HCT116 (cell line): ENCODE measurements around the gene CROCC. TPM values are rescaled to one million over a fixed set of nuclear protein-coding genes. Genes with fewer than 3 reads are reported as not detected.

Experiments
- ATAC-seq: fragments of 200-7000 bp; cut with Tn5 transposase; 2 replicates; pipeline ENCODE4 v1.9.1; 2020; ENCODE audit warnings: mild to moderate bottlenecking, moderate library complexity
- BruUV-seq: library from RNA; stranded (reverse); fragments of 400-500 nt; replicated peaks from 2 replicates; lab custom pipeline; 2021; lab: Mats Ljungman, UMichigan
- CTCF ChIA-PET: fragments of 300-600 bp; sonication (Branson Sonifier 250); formaldehyde crosslinking; loops from one replicate; lab custom pipeline; 2021; ENCODE audit warnings: antibody characterized with exemption; lab: Charles Lee
- POLR2A ChIA-PET: fragments of 300-600, 350-600 bp; sonication (Branson Sonifier 250); formaldehyde crosslinking; loops from one replicate; lab custom pipeline; 2021; ENCODE audit warnings: antibody characterized with exemption; lab: Charles Lee
- RAD21 ChIA-PET, 2 experiments: fragments of 300-600 bp; sonication (Branson Sonifier 250); formaldehyde crosslinking; loops; one replicate each; lab custom pipeline; 2023; ENCODE audit warnings: low total read pairs in 2 of 2; ENCODE audit not compliant: uncharacterized antibody in 2 of 2, unreplicated experiment in 2 of 2, low non-redundant PET in 1 of 2; lab: Charles Lee
- DNase-seq: peaks from one replicate; pipeline ENCODE4 v3.0.0-alpha.2; 2010; ENCODE audit warnings: low read depth, low spot score
- H2AFZ ChIP-seq: fragments of 200-600 bp; shearing (Covaris generic), sonication (generic); 2 replicates; pipeline ENCODE4 v1.6.1; 2017; ENCODE audit warnings: low read depth, mixed run types, mixed read lengths, antibody characterized with exemption, low read length; ENCODE audit not compliant: poor library complexity, severe bottlenecking
- H3K27ac ChIP-seq: 2 replicates; pipeline ENCODE4 v1.5.1; 2012; ENCODE audit warnings: low read depth, low read length
- H3K27me3 ChIP-seq: fragments of 200-600 bp; sonication (generic); 2 replicates; pipeline ENCODE4 v1.6.1; 2016; ENCODE audit warnings: mixed run types, low read length, mixed read lengths; ENCODE audit not compliant: insufficient read depth
- H3K36me3 ChIP-seq, 2 experiments: fragments of 200-500 bp in 1 of 2; fragments of 200-600 bp in 1 of 2; sonication (Bioruptor generic) in 1 of 2; sonication (generic) in 1 of 2; 2 replicates each; pipeline versions ENCODE4 v1.5.1 to v1.6.1; 2014 to 2016; ENCODE audit warnings: low read length in 2 of 2, inconsistent platforms in 1 of 2, mixed read lengths in 1 of 2, mixed run types in 1 of 2; ENCODE audit not compliant: insufficient read depth in 2 of 2, control insufficient read depth in 1 of 2
- H3K4me1 ChIP-seq, 2 experiments: fragments of 200-600 bp in 1 of 2; sonication (generic) in 1 of 2; 2 replicates each; pipeline versions ENCODE4 v1.5.1 to v1.6.1; 2012 to 2017; ENCODE audit warnings: low read length in 2 of 2, inconsistent platforms in 1 of 2, mild to moderate bottlenecking in 1 of 2, mixed read lengths in 1 of 2, mixed run types in 1 of 2, moderate library complexity in 1 of 2; ENCODE audit not compliant: insufficient read depth in 2 of 2, control insufficient read depth in 1 of 2
- H3K4me2 ChIP-seq: fragments of 200-600 bp; sonication (generic); 2 replicates; pipeline ENCODE4 v1.6.1; 2017; ENCODE audit warnings: mixed run types, low read length, mixed read lengths
- H3K4me3 ChIP-seq, 2 experiments: fragments of 200-600 bp in 1 of 2; sonication (generic) in 1 of 2; replicated peaks in 1 of 2; 2 replicates each; pipeline ENCODE4 v1.5.1; 2011 to 2016; ENCODE audit warnings: low read length in 2 of 2, control low read depth in 1 of 2, low read depth in 1 of 2, mild to moderate bottlenecking in 1 of 2, mixed read lengths in 1 of 2, mixed run types in 1 of 2
- H3K79me2 ChIP-seq: fragments of 200-600 bp; sonication (generic); 2 replicates; pipeline ENCODE4 v1.6.1; 2017; ENCODE audit warnings: mild to moderate bottlenecking, mixed run types, low read length, moderate library complexity, mixed read lengths; ENCODE audit not compliant: insufficient read depth
- H3K9ac ChIP-seq: fragments of 200-600 bp; sonication (generic); 2 replicates; pipeline ENCODE4 v1.6.1; 2016; ENCODE audit warnings: low read length, mixed read lengths
- H3K9me2 ChIP-seq: fragments of 200-600 bp; sonication (generic), shearing (Covaris generic); 2 replicates; pipeline ENCODE4 v1.6.1; 2017; ENCODE audit warnings: mixed run types, mild to moderate bottlenecking, moderate library complexity; ENCODE audit not compliant: insufficient read depth
- H3K9me3 ChIP-seq, 2 experiments: fragments of 200-500 bp in 1 of 2; fragments of 200-600 bp in 1 of 2; sonication (Bioruptor generic) in 1 of 2; sonication (generic) in 1 of 2; 2 replicates each; pipeline ENCODE4 v1.6.1; 2014 to 2017; ENCODE audit warnings: low read length in 2 of 2, mixed read lengths in 2 of 2, inconsistent platforms in 1 of 2, low read depth in 1 of 2, mild to moderate bottlenecking in 1 of 2, mixed run types in 1 of 2, moderate library complexity in 1 of 2; ENCODE audit not compliant: control insufficient read depth in 1 of 2, insufficient read depth in 1 of 2
- H4K20me1 ChIP-seq: fragments of 200-600 bp; sonication (generic), shearing (Covaris generic); 2 replicates; pipeline ENCODE4 v1.6.1; 2017; ENCODE audit warnings: mixed run types, mild to moderate bottlenecking, moderate library complexity; ENCODE audit not compliant: insufficient read depth
- CBX3 ChIP-seq: IDR thresholded peaks from 2 replicates; pipeline ENCODE4 v1.6.1; 2012; ENCODE audit warnings: low read depth
- CEBPB ChIP-seq: IDR thresholded peaks from 2 replicates; pipeline ENCODE4 v1.6.1; 2012; ENCODE audit warnings: low read depth
- CTCF ChIP-seq, 3 experiments: fragments of 200-600 bp in 1 of 3; sonication (generic) in 1 of 3; IDR thresholded peaks in 2 of 3; conservative IDR thresholded peaks in 1 of 3; 2 replicates each; pipeline ENCODE4 v1.5.1; 2012 to 2017; ENCODE audit warnings: low read depth in 2 of 3, low read length in 2 of 3, antibody characterized with exemption in 1 of 3, borderline replicate concordance in 1 of 3, control low read depth in 1 of 3, mild to moderate bottlenecking in 1 of 3, mixed read lengths in 1 of 3, mixed run types in 1 of 3, moderate library complexity in 1 of 3; ENCODE audit not compliant: insufficient read depth in 1 of 3
- EZH2phosphoT487 ChIP-seq: fragments of 200-600 bp; IDR thresholded peaks from 2 replicates; pipeline ENCODE4 v1.6.1; 2018; ENCODE audit warnings: antibody characterized with exemption, borderline replicate concordance
- JUND ChIP-seq: IDR thresholded peaks from 2 replicates; pipeline ENCODE4 v1.6.1; 2012
- POLR2A ChIP-seq: IDR thresholded peaks from 2 replicates; pipeline ENCODE4 v1.7.0; 2011; ENCODE audit warnings: borderline replicate concordance; ENCODE audit not compliant: insufficient read depth, insufficient read length; ENCODE audit errors: extremely low read depth
- POLR2AphosphoS5 ChIP-seq: IDR thresholded peaks from 2 replicates; pipeline ENCODE4 v1.6.1; 2011; ENCODE audit warnings: mild to moderate bottlenecking, low read depth, low read length, moderate library complexity
- RAD21 ChIP-seq: IDR thresholded peaks from 2 replicates; pipeline ENCODE4 v1.6.1; 2012; ENCODE audit warnings: low read depth, mild to moderate bottlenecking
- REST ChIP-seq: IDR thresholded peaks from 2 replicates; pipeline ENCODE4 v1.6.1; 2012; ENCODE audit warnings: low read depth
- SP1 ChIP-seq: IDR thresholded peaks from 2 replicates; pipeline ENCODE4 v1.6.1; 2012; ENCODE audit warnings: low read depth
- SRF ChIP-seq: IDR thresholded peaks from 2 replicates; pipeline ENCODE4 v1.6.1; 2012; ENCODE audit warnings: low read depth
- YY1 ChIP-seq: IDR thresholded peaks from 2 replicates; pipeline ENCODE4 v1.6.1; 2011; ENCODE audit warnings: low read length, low read depth, moderate library complexity, mild to moderate bottlenecking; ENCODE audit not compliant: insufficient replicate concordance; ENCODE audit errors: extremely low read depth
- ZBTB33 ChIP-seq: IDR thresholded peaks from 2 replicates; pipeline ENCODE4 v1.6.1; 2011; ENCODE audit warnings: mild to moderate bottlenecking, low read length, moderate library complexity; ENCODE audit not compliant: insufficient replicate concordance; ENCODE audit errors: extremely low read depth
- ZFX ChIP-seq: fragments of 450-650 bp; IDR thresholded peaks from 2 replicates; pipeline ENCODE4 v1.6.1; 2017
- ZNF274 ChIP-seq: fragments of 200-500 bp; sonication (Bioruptor generic); IDR thresholded peaks from 2 replicates; pipeline ENCODE4 v1.6.1; 2014; ENCODE audit warnings: mild to moderate bottlenecking, low read depth, low read length, inconsistent platforms
- intact Hi-C: fragments of 100-400 bp; cut with micrococcal nuclease; formaldehyde crosslinking; loops from 2 replicates; pipeline ENCODE4 v1.10.0; 2022
- total RNA-seq: library from RNA; stranded (reverse); gene quantifications from one replicate; pipeline ENCODE4 v1.2.1, GENCODE V29; 2021; ENCODE audit not compliant: unreplicated experiment

CROCC gene
- total RNA-seq, 1 experiment from 2014 or later, result 30.1 TPM

GRCh38 chr1:16955186-16955585, 33.5 kb downstream of the CROCC start:
- ChIA-PET POLR2A (no interaction called here), CTCF (interaction anchor here (1.3 kb wide), 1 partner anchor 91 kb away, joined by 3 read pairs; no protein-coding TSS in a partner anchor), RAD21 (no interaction called here)
- H3K27ac ChIP-seq, result no peak overlapping the region
- H3K36me3 ChIP-seq, result no peaks in the 10 kb centered on the region; a peak in 1 of 4 replicates
- no peaks in the 10 kb centered on the region for H3K79me2 ChIP-seq
- H3K27me3 ChIP-seq, result no peaks in the 10 kb centered on the region
- H3K4me1 ChIP-seq, result peaks cover 2 to 5% of the 10 kb centered on the region in 2 experiments
- DNase-seq, result no peak
- H2AFZ ChIP-seq, result no peak overlapping the region
- intact Hi-C loops, result no loop called here
- no peak overlapping the region for H3K4me2 ChIP-seq
- BruUV-seq, result no TSS peak
- no peak for TF ChIP-seq REST
- no peak for TF ChIP-seq CEBPB
- TF ChIP-seq SP1, result no peak
- TF ChIP-seq JUND, result no peak
- no peak for TF ChIP-seq ZFX
- no peak for TF ChIP-seq POLR2A
- no peak for TF ChIP-seq POLR2AphosphoS5
- TF ChIP-seq CTCF (IDR thresholded peaks at IDR 0.05 in 2 of 3, conservative IDR thresholded peaks at IDR 0.05 in 1 of 3; ENCODE audit: borderline replicate concordance in 1 of 3, insufficient read depth in 1 of 3, low read depth in 2 of 3, low read length in 2 of 3), result no peak
- TF ChIP-seq SRF, result no peak
- no peak for TF ChIP-seq ZNF274
- TF ChIP-seq ZBTB33, result no peak
- TF ChIP-seq CBX3, result no peak
- no peak for TF ChIP-seq EZH2phosphoT487
- TF ChIP-seq YY1, result no peak
- TF ChIP-seq RAD21, result no peak
- no peak for ATAC-seq
- H4K20me1 ChIP-seq, result no peaks in the 10 kb centered on the region
- H3K9me2 ChIP-seq, result no peaks in the 10 kb centered on the region
- H3K9ac ChIP-seq, result no peak overlapping the region
- H3K9me3 ChIP-seq, result no peaks in the 10 kb centered on the region
- H3K4me3 ChIP-seq, result no peak overlapping the region
